ENCODE results near the gene BET1L.

BET1L gene

DNA sequence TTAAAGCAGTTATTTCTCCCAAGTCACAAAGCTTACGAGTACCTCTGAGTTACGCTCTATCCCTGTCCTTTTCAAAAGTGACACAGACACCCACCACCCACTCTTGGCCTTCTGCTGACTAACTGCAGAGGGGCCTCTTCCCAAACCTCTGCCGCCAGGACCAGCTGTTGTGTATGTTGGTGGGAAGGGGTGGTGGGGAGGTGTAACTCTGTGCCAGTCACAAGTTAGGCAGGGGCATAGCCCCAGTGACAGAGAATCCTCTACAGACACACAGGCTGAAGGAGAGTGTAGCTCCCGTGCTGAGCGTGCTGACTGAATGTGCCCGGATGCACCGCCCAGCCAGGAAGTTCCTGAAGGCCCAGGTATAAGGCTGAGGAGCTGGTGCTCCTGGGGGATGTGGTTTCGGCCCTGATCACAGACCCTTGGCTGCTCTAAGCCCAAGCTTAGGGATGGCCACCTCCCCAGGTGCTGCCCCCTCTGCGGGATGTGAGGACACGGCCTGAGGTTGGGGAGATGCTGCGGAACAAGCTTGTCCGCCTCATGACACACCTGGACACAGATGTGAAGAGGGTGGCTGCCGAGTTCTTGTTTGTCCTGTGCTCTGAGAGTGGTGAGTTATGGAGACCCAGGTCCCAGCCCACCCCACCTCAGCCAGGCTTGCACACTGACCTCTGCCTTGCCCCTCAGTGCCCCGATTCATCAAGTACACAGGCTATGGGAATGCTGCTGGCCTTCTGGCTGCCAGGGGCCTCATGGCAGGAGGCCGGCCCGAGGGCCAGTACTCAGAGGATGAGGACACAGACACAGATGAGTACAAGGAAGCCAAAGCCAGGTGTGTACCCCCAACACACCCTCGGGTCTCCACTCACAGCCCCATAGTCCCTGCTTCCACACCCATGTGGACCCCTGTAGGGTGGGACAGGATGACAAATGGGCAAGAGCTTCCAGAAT, 5.2 kb upstream of the BET1L start (continued):
- TF ChIP-seq OSR1 (CRISPR knock-in tag; IDR thresholded peaks at IDR 0.05) = no peak

DNA sequence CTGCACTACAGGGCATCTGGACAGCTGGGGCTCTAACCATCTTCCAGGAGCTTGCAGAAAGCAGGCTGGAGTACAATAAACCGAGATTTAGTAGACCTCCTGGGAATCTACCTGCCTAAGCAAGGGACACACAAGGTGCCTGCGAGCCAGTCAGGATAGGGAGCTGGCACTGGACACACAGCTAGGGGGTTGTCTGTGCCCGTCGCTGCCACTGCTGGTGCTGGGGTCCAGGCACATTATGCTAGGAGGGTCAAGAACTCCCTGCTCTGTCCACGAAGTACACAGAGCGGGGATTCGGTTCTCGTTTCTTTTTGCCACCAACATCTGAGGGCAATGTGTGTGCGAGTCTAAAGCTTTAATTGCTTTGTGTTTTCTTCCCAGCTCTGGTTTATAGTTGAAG, 4.5 kb upstream of the BET1L start:
- TF ChIP-seq, protein P1, sequence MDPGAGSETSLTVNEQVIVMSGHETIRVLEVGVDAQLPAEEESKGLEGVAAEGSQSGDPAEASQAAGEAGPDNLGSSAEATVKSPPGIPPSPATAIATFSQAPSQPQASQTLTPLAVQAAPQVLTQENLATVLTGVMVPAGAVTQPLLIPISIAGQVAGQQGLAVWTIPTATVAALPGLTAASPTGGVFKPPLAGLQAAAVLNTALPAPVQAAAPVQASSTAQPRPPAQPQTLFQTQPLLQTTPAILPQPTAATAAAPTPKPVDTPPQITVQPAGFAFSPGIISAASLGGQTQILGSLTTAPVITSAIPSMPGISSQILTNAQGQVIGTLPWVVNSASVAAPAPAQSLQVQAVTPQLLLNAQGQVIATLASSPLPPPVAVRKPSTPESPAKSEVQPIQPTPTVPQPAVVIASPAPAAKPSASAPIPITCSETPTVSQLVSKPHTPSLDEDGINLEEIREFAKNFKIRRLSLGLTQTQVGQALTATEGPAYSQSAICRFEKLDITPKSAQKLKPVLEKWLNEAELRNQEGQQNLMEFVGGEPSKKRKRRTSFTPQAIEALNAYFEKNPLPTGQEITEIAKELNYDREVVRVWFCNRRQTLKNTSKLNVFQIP (CRISPR knock-in tag; IDR thresholded peaks at IDR 0.05; ENCODE audit: borderline replicate concordance, low read depth) = no peak
- TF ChIP-seq ZFP30 (CRISPR knock-in tag; IDR thresholded peaks at IDR 0.05) (no peak), ZC3H10 (CRISPR knock-in tag; IDR thresholded peaks at IDR 0.05) (no peak), ZNF8 (CRISPR knock-in tag; IDR thresholded peaks at IDR 0.05) (no peak), ZNF70 (CRISPR knock-in tag; IDR thresholded peaks at IDR 0.05) (no peak), ESRRG (CRISPR knock-in tag; IDR thresholded peaks at IDR 0.05) (no peak), BACH2 (CRISPR knock-in tag; IDR thresholded peaks at IDR 0.05; ENCODE audit: borderline replicate concordance) (no peak), ZNF565 (CRISPR knock-in tag; conservative IDR thresholded peaks at IDR 0.05; ENCODE audit: low read depth) (no peak), ARNTL (CRISPR knock-in tag; IDR thresholded peaks at IDR 0.05; ENCODE audit: borderline replicate concordance, low read depth) (no peak), ISL1 (CRISPR knock-in tag; IDR thresholded peaks at IDR 0.05) (no peak), TOX (CRISPR knock-in tag; IDR thresholded peaks at IDR 0.05; ENCODE audit: borderline replicate concordance) (no peak)
- no peak for ATAC-seq

DNA sequence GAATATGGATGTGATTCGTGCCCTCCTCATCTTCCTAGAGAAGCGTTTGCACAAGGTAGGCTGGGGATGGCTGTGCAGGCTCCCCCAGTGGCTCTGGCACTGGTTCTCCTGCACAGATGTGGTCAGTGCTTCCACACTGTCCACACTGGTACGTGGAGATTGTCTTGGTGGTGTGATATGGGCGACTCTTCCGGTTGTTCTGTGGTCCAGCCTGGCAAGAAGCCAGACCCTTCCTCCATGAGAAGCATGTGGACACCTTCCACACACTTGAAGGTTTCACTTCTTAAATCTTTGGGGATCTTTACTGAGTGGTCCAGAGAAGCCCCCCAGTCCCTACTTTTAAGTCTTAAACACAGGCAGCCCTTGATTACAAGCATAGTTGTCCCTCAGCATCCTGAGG, 4.1 kb upstream of the BET1L start:
- no peak for ATAC-seq
- TF ChIP-seq CSDC2 (CRISPR knock-in tag; IDR thresholded peaks at IDR 0.05) = no peak
- no peak for TF ChIP-seq ZNF8 (CRISPR knock-in tag; IDR thresholded peaks at IDR 0.05)
- no peak for TF ChIP-seq ESRRG (CRISPR knock-in tag; IDR thresholded peaks at IDR 0.05)
- TF ChIP-seq, protein P2, sequence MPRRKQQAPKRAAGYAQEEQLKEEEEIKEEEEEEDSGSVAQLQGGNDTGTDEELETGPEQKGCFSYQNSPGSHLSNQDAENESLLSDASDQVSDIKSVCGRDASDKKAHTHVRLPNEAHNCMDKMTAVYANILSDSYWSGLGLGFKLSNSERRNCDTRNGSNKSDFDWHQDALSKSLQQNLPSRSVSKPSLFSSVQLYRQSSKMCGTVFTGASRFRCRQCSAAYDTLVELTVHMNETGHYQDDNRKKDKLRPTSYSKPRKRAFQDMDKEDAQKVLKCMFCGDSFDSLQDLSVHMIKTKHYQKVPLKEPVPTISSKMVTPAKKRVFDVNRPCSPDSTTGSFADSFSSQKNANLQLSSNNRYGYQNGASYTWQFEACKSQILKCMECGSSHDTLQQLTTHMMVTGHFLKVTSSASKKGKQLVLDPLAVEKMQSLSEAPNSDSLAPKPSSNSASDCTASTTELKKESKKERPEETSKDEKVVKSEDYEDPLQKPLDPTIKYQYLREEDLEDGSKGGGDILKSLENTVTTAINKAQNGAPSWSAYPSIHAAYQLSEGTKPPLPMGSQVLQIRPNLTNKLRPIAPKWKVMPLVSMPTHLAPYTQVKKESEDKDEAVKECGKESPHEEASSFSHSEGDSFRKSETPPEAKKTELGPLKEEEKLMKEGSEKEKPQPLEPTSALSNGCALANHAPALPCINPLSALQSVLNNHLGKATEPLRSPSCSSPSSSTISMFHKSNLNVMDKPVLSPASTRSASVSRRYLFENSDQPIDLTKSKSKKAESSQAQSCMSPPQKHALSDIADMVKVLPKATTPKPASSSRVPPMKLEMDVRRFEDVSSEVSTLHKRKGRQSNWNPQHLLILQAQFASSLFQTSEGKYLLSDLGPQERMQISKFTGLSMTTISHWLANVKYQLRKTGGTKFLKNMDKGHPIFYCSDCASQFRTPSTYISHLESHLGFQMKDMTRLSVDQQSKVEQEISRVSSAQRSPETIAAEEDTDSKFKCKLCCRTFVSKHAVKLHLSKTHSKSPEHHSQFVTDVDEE (CRISPR knock-in tag; IDR thresholded peaks at IDR 0.05) = no peak
- no peak for TF ChIP-seq PPARA (CRISPR knock-in tag; IDR thresholded peaks at IDR 0.05; ENCODE audit: borderline replicate concordance)
- TF ChIP-seq, protein P1 (CRISPR knock-in tag; IDR thresholded peaks at IDR 0.05; ENCODE audit: borderline replicate concordance, low read depth) = no peak
- TF ChIP-seq ARNTL (CRISPR knock-in tag; IDR thresholded peaks at IDR 0.05; ENCODE audit: borderline replicate concordance, low read depth) = no peak
- TF ChIP-seq, protein P3, sequence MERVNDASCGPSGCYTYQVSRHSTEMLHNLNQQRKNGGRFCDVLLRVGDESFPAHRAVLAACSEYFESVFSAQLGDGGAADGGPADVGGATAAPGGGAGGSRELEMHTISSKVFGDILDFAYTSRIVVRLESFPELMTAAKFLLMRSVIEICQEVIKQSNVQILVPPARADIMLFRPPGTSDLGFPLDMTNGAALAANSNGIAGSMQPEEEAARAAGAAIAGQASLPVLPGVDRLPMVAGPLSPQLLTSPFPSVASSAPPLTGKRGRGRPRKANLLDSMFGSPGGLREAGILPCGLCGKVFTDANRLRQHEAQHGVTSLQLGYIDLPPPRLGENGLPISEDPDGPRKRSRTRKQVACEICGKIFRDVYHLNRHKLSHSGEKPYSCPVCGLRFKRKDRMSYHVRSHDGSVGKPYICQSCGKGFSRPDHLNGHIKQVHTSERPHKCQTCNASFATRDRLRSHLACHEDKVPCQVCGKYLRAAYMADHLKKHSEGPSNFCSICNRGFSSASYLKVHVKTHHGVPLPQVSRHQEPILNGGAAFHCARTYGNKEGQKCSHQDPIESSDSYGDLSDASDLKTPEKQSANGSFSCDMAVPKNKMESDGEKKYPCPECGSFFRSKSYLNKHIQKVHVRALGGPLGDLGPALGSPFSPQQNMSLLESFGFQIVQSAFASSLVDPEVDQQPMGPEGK (CRISPR knock-in tag; IDR thresholded peaks at IDR 0.05; ENCODE audit: borderline replicate concordance) = no peak
- TF ChIP-seq, protein P4, sequence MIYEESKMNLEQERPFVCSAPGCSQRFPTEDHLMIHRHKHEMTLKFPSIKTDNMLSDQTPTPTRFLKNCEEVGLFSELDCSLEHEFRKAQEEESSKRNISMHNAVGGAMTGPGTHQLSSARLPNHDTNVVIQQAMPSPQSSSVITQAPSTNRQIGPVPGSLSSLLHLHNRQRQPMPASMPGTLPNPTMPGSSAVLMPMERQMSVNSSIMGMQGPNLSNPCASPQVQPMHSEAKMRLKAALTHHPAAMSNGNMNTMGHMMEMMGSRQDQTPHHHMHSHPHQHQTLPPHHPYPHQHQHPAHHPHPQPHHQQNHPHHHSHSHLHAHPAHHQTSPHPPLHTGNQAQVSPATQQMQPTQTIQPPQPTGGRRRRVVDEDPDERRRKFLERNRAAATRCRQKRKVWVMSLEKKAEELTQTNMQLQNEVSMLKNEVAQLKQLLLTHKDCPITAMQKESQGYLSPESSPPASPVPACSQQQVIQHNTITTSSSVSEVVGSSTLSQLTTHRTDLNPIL (CRISPR knock-in tag; IDR thresholded peaks at IDR 0.05; ENCODE audit: low read depth) = no peak
- TF ChIP-seq, protein P5, sequence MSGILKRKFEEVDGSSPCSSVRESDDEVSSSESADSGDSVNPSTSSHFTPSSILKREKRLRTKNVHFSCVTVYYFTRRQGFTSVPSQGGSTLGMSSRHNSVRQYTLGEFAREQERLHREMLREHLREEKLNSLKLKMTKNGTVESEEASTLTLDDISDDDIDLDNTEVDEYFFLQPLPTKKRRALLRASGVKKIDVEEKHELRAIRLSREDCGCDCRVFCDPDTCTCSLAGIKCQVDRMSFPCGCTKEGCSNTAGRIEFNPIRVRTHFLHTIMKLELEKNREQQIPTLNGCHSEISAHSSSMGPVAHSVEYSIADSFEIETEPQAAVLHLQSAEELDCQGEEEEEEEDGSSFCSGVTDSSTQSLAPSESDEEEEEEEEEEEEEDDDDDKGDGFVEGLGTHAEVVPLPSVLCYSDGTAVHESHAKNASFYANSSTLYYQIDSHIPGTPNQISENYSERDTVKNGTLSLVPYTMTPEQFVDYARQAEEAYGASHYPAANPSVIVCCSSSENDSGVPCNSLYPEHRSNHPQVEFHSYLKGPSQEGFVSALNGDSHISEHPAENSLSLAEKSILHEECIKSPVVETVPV (CRISPR knock-in tag; IDR thresholded peaks at IDR 0.05) = no peak
- no peak for TF ChIP-seq ZC3H10 (CRISPR knock-in tag; IDR thresholded peaks at IDR 0.05)
- TF ChIP-seq ZFP30 (CRISPR knock-in tag; IDR thresholded peaks at IDR 0.05) = no peak
- TF ChIP-seq TCF4 (CRISPR knock-in tag; IDR thresholded peaks at IDR 0.05; ENCODE audit: borderline replicate concordance) = no peak
- TF ChIP-seq ZNF70 (CRISPR knock-in tag; IDR thresholded peaks at IDR 0.05) = no peak
- TF ChIP-seq ZFP3 (CRISPR knock-in tag; IDR thresholded peaks at IDR 0.05) = no peak
- TF ChIP-seq OSR1 (CRISPR knock-in tag; IDR thresholded peaks at IDR 0.05) = no peak

Measured in SK-N-SH treated with all-trans-retinoic acid at 6 μM for 48 hours (cell line).